Head of caudate nucleus (tissue), 42 donors: Measurements from ENCODE around the gene GREM2.

ENCODE experiments used
- DNase-seq, 42 donors: peaks; one replicate each; pipeline versions ENCODE4 v3.0.0 to v3.0.0-alpha.2; 2020 to 2021; ENCODE audit warnings: mixed read lengths in 7 of 42
- intact Hi-C: fragments of 100-400 bp; cut with DNase I; formaldehyde crosslinking; loops from one replicate; pipeline ENCODE4 v1.15.0; 2022

GREM2 gene

GRCh38 chr1:240612811-240613210, 856 bp upstream of the GREM2 start:
- DNase-seq = no peak
- intact Hi-C loops = no loop called here

- peak in 2 of 42 donors; percentile 3 to 10 for DNase-seq
- intact Hi-C loops = no loop called here
Measured at GRCh38 chr1:240611228-240611618, 732 bp downstream of the GREM2 start.

GRCh38 chr1:240610636-240611035, 1.3 kb downstream of the GREM2 start:
- intact Hi-C loops = no loop called here

GRCh38 chr1:240609527-240610060, 2.4 kb downstream of the GREM2 start:
- no peak for DNase-seq
- intact Hi-C loops = no loop called here

More at GRCh38 chr1:240610636-240611035, 1.3 kb downstream of the GREM2 start:
- DNase-seq = peak in 2 of 42 donors; percentile 3 to 12

- intact Hi-C loops = no loop called here
- peak in 17 of 42 donors; percentile 4 to 54 (median 22) for DNase-seq
Measured at GRCh38 chr1:240608707-240609106, 3.2 kb downstream of the GREM2 start.

DNA sequence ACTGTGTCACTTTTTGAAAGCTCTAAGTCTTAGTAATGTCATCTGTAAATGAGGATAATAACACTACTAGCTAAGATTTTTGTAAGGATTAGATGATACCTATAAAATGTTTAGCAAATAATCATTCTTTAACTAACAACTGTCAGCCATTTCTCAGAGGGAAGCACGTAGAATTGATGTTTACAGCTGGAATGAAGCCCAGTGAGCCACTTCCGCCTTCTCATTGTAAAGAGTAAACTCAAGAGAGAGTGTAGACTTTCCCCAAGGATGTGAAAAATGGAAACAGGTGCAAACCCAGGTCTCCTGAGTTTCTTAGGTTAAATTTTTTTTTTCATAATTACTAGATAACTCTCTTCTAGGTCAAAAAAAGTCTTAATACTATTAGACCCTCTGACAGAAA, 4.9 kb downstream of the GREM2 start:
- DNase-seq = no peak
- intact Hi-C loops = no loop called here

GRCh38 chr1:240602189-240602588, 9.8 kb downstream of the GREM2 start:
- DNase-seq = no peak
- intact Hi-C loops = no loop called here

- DNase-seq = no peak
- intact Hi-C loops = no loop called here
Measured at GRCh38 chr1:240599830-240600229, 12.1 kb downstream of the GREM2 start.

- intact Hi-C loops = no loop called here
- DNase-seq = no peak
Measured at GRCh38 chr1:240599299-240599698, 12.7 kb downstream of the GREM2 start.

GRCh38 chr1:240598216-240599001, 13.5 kb downstream of the GREM2 start:
- intact Hi-C loops = no loop called here
- no peak for DNase-seq

DNA sequence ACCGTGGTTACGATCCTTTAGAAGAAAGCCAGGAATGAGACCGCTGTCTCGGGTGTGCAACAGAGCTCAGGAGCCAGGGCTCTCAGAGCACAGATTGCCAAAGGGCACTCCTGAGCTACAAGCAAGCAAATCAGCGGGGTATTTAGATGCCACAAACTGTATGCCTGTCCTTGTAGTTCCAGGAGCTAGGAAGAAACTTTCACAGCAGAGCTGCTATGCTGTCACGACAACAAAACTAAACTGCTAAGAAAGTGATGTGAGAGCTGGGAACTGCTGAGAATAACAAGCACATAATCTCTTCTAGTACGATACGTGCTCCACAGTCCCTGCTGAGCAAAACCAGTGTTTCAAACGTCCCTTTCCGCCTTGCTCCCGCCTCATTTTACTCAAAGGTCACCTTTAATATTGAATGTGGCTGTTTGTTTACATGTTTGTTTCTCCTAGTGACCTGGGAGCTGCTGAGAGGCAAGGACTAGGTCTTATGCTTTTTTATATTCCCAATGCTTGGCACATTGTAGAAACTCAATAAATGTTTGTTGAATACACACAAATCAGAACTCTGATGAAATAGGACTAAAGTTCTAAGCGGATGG, 14.7 kb downstream of the GREM2 start:
- intact Hi-C loops = no loop called here
- DNase-seq = no peak

GRCh38 chr1:240595476-240595875, 16.5 kb downstream of the GREM2 start:
- DNase-seq = no peak
- intact Hi-C loops = no loop called here

DNA sequence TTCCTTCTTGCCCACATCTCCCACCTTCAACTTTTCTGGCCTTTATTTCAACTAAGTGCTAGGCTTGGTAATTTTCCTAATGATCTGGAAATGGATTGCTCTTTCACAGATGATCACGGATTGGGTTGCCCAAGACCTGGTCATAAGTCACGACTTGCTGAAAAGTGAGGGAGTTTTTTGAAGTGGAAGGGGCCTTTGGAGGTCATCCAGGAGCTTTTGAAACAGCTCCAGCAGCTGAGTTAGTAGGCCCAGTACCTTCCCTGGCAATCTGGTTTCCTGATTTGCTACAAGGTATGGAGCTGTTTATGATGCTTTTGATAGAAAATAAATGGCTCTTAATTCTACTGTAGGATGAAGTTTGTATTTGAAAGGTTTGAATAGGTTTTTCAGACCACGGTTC, 20.4 kb downstream of the GREM2 start:
- intact Hi-C loops = no loop called here
- DNase-seq = no peak

DNA sequence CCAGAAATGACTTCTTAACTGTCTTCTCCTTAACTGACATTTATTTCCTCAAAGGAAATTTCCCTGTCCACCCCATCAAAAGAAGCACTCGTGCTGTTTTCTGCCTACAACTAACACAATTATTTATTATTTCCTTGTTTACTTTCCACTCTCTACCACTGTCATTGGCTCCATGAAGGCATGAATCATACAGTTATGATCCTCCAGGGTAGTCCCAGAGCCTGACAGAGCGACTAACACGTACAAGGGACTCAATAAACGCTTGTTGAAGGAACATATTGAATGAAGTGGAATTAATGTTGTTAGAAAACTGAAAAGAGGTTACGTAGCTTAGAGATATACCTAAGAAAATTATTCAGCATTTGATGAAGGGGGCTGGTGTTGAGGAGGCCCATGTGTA, 20.9 kb downstream of the GREM2 start:
- no peak for DNase-seq
- intact Hi-C loops = no loop called here

DNA sequence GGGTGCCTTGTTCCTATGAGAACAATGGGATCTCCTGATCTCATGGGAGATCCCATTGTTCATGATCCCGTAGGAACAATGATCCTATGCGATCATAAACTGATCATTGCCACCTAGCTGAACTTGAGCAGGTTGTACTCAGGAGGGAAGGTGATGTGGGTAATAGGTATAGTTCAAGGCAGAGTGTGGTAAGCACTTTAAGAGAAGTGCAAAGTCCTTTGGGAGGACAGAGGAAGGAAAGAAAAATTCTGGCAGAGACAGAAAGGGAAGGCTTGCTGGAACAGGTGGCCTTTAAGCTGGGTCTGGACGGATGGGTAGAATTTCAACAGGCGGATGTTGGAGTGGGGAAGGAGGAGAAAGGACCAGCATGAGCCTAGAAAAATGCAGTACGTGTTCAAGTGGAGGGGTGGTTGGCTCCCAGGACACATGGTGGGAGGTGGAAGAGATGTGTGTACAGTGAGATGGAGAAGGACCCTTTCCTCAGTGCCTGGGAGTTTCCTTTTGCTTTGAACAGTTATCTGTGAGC, 22.3 kb downstream of the GREM2 start:
- intact Hi-C loops = no loop called here
- DNase-seq = no peak

DNA sequence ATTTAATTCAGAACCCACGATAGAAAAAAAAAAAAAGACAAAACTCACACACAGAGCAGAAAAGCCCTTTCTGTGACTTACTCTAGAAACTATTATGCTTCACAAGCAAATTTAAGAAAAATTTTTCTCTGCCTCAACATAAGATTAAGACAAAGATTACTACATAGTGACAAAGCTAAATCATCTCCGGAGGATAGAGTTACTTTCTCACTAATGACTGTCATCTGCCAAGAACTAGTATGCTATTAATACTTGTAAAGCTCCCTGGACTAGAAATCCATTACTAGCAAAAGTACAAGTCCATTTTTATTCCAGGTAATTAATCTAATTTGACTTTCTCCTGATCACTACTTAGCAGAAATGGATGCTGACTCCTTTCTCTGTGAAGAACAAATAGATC, 25.9 kb downstream of the GREM2 start:
- no peak for DNase-seq
- intact Hi-C loops = no loop called here

DNA sequence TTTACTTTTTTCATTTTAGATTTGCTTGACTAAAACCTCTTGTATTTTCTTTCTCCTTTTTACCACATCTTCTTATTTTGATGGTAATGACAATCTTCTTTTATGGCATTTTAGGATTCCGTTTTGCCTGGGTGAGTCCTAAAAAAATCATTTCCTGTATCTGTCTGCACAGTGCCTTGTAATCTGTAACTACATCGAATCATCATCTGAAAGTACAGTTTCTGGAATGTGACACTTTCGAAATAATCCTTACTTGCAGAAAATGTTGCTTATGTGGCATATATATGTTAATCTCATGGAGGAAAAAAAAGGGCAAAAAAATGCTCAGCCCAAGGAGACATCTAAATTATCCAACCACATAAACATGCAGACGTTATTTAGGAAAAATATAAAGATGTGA, 29.0 kb downstream of the GREM2 start:
- intact Hi-C loops = no loop called here
- DNase-seq = no peak

- intact Hi-C loops = no loop called here
- no peak for DNase-seq
Measured at GRCh38 chr1:240579511-240579910, 32.4 kb downstream of the GREM2 start.

DNA sequence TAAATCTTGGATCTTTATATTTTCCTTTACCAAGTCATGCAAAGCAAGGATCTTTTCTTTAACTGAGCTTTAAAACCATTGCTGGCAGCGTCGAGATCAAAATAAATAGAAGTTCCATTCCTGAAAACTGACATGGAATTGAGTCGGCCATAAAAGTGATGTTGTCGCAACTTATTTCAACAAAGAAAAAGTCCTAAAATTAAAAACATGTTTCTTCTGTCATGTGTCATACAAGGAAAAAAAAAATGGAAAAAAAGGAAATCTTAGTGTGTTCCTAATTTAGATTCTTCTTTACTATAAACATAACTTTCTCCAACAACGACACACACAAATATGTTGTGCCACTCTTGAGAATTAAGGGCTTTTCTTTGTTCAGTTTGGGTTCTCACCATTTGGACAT, 34.9 kb downstream of the GREM2 start:
- intact Hi-C loops = no loop called here
- DNase-seq = no peak

DNA sequence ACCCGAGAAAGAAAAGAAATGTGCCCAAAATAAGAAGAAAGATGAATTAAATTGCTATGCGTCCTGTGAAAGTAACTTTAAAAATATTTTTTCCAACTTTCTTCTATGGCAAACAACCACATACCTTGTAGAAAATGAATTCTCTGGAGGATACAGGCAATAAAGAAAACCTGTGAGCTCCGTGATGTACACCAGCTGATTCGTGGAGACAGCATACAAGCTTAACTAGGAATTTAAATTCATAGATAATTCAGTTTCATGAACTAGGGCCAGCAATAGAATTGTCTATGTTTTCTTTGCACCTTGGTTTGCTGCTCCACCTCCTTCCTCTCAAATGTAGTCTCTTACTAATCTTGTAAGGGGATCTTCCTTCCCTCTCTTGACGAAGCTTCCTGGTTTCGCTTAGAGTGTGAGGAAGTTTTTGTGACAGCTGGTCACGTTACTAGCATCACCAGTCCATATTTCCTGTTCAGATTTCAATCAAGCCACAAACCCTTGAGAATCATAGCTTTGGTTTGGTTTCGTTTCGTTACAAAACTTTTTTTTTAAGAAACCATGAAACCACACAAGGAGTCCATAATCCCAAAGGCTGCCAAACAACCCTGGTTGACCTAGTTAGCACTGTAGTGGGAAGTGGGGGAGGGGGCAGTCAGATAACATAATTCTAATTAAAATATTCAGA, 35.8 kb downstream of the GREM2 start:
- intact Hi-C loops = no loop called here
- DNase-seq = no peak
